ENCODE results near the gene TENM3. TPM values are rescaled to one million over a fixed set of nuclear protein-coding genes. Genes with fewer than 3 reads are reported as not detected.

The TENM3 gene
- total RNA-seq, 1 donor from 2014 or later: 2.8 TPM

GRCh38 chr4:182346675-182347375 lies 103.6 kb downstream of the TENM3 start:
- Histone ChIP-seq H3K9me3 (no peaks in the 10 kb centered on the region), H3K36me3 (no peaks in the 10 kb centered on the region), H3K27me3 (no peaks in the 10 kb centered on the region), H3K4me3 (no peak overlapping the region), H3K4me1 (no peaks in the 10 kb centered on the region), H3K27ac (no peak overlapping the region)
- intact Hi-C loops (cut with DNase I): no loop called here
- no peak for TF ChIP-seq CTCF (IDR thresholded peaks at IDR 0.05)
- DNase-seq (ENCODE audit: low spot score in 2 of 2): no peak

GRCh38 chr4:182348779-182349326 lies 105.7 kb downstream of the TENM3 start:
- H3K9me3 ChIP-seq: no peaks in the 10 kb centered on the region
- intact Hi-C loops (cut with DNase I): no loop called here
- no peaks in the 10 kb centered on the region for H3K27me3 ChIP-seq
- no peak overlapping the region for H3K4me3 ChIP-seq
- H3K4me1 ChIP-seq: no peaks in the 10 kb centered on the region
- TF ChIP-seq CTCF (IDR thresholded peaks at IDR 0.05): no peak
- no peaks in the 10 kb centered on the region for H3K36me3 ChIP-seq
- no peak overlapping the region for H3K27ac ChIP-seq
- DNase-seq (ENCODE audit: low spot score in 2 of 2): no peak

- Histone ChIP-seq H3K36me3 (no peaks in the 10 kb centered on the region), H3K27me3 (no peaks in the 10 kb centered on the region), H3K9me3 (no peaks in the 10 kb centered on the region), H3K27ac (no peak overlapping the region), H3K4me3 (no peak overlapping the region), H3K4me1 (no peaks in the 10 kb centered on the region)
- intact Hi-C loops (cut with DNase I): no loop called here
- no peak for TF ChIP-seq CTCF (IDR thresholded peaks at IDR 0.05)
- DNase-seq (ENCODE audit: low spot score in 2 of 2): no peak
These were observed 106.8 kb downstream of the TENM3 start for GRCh38 chr4:182350041-182350440.

GRCh38 chr4:182351485-182351884 lies 108.3 kb downstream of the TENM3 start:
- TF ChIP-seq CTCF (IDR thresholded peaks at IDR 0.05): no peak
- H3K4me1 ChIP-seq: no peaks in the 10 kb centered on the region

GRCh38 chr4:182354106-182354505 lies 110.9 kb downstream of the TENM3 start:
- no peak for TF ChIP-seq CTCF (IDR thresholded peaks at IDR 0.05)
- Histone ChIP-seq H3K4me3 (no peak overlapping the region), H3K36me3 (no peaks in the 10 kb centered on the region), H3K9me3 (no peaks in the 10 kb centered on the region), H3K4me1 (no peaks in the 10 kb centered on the region), H3K27ac (no peak overlapping the region), H3K27me3 (no peaks in the 10 kb centered on the region)
- intact Hi-C loops (cut with DNase I): no loop called here
- DNase-seq (ENCODE audit: low spot score in 2 of 2): no peak

More at GRCh38 chr4:182351485-182351884, 108.3 kb downstream of the TENM3 start:
- Histone ChIP-seq H3K27ac (no peak overlapping the region), H3K36me3 (no peaks in the 10 kb centered on the region), H3K9me3 (no peaks in the 10 kb centered on the region), H3K4me3 (no peak overlapping the region), H3K27me3 (no peaks in the 10 kb centered on the region)
- no peak for DNase-seq (ENCODE audit: low spot score in 2 of 2)
- intact Hi-C loops (cut with DNase I): no loop called here

All from ascending aorta (tissue), 2 donors.